Upper lobe of right lung (tissue), 1 donor: ENCODE measurements around the gene CD19. TPM values are rescaled to one million over a fixed set of nuclear protein-coding genes. Genes with fewer than 3 reads are reported as not detected.
"Not testable (repeated sequence)": the region's sequence is repeated elsewhere in the genome, so short reads cannot be mapped to it uniquely, and the experiment has no call there.

Experiments
- ATAC-seq: fragments of 200-7000 bp; cut with Tn5 transposase; one replicate; pipeline ENCODE4 v1.9.1; 2020; ENCODE audit warnings: mild to moderate bottlenecking, moderate library complexity
- DNase-seq: peaks from one replicate; pipeline ENCODE4 v3.0.0-alpha.2; 2020
- H3K27ac ChIP-seq: fragments of 200-600 bp; one replicate; pipeline ENCODE4 v1.8.0; 2022
- H3K27me3 ChIP-seq: fragments of 200-600 bp; one replicate; pipeline ENCODE4 v1.8.0; 2022; ENCODE audit warnings: mild to moderate bottlenecking
- H3K36me3 ChIP-seq: fragments of 200-600 bp; one replicate; pipeline ENCODE4 v1.8.0; 2022
- H3K4me1 ChIP-seq: fragments of 200-600 bp; one replicate; pipeline ENCODE4 v1.8.0; 2022
- H3K4me3 ChIP-seq: fragments of 200-600 bp; one replicate; pipeline ENCODE4 v1.8.0; 2022; ENCODE audit warnings: mild to moderate bottlenecking
- H3K9me3 ChIP-seq: fragments of 200-600 bp; one replicate; pipeline ENCODE4 v1.8.0; 2022
- intact Hi-C: fragments of 100-400 bp; cut with DNase I; formaldehyde crosslinking; loops from one replicate; pipeline ENCODE4 v1.11.0; 2022
- total RNA-seq: library from RNA; stranded (reverse); fragmentation: NEBNext Ultra II Directional; extraction: Animal tissue kit (Norgen Biotek cat#: 25700); gene quantifications from one replicate; pipeline ENCODE4 v1.2.1, GENCODE V29; 2021
- TF ChIP-seq, protein P1 (sequence below): fragments of 200-600 bp; IDR thresholded peaks from one replicate; pipeline ENCODE4 v1.8.0; 2022; ENCODE audit warnings: antibody characterized with exemption
- donor health status: DM: no; HTN: yes; CAD: no; lungs with severe emphysema.

CD19 gene
- total RNA-seq, 1 donor from 2014 or later = not detected

DNA sequence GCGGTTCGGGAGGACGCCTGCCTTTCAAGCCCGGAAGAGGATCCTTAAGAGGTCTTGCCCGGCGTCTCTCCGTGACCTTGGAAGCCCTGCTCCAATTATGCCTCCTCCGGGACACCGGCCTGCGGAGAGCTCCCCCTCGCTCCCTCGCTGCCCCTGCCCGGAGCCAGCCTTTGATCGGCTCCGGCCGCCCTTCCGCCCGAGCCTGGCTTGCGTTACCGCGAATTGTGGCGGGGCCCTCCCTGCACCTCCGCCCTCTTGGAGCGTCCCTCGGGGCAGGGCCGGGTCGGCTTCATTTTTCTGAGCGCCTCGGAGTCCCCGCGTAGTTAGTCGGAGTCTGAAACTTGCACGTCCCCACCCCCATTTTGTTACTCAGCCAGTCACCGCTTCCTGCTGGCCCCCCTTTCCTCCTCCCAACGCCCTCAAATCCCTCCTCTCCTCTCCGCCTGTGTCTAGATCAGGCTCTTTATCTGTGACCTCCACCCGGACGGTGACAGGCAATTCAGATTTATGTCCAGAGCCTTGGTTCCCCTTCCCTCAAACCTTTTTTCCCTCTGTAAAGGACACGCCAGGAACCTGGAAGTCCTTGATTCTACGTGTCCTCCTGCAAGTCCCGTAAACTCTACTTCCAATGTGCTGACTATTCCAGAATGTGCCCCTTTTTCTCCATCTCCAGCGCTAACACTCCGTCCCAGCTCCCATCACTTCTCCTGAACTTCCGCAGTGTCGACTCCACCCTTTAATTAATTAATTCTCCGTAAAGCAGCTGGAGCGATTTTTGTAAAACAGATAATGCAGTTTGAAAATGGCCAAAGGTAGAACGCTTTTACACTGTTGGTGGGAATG lies 6.2 kb upstream of the CD19 start:
- Histone ChIP-seq H3K4me1 (peaks cover 7% of the 10 kb centered on the region), H3K4me3 (peak overlapping the region; percentile 68), H3K36me3 (no peaks in the 10 kb centered on the region), H3K9me3 (no peaks in the 10 kb centered on the region), H3K27me3 (no peaks in the 10 kb centered on the region), H3K27ac (peak overlapping the region; percentile 96)
- intact Hi-C loops = loop anchor here (10.0 kb wide), 1 partner anchor 51 kb away; the partner anchor contains the start of gene ATP2A1
- DNase-seq = no peak
- TF ChIP-seq, protein P1, sequence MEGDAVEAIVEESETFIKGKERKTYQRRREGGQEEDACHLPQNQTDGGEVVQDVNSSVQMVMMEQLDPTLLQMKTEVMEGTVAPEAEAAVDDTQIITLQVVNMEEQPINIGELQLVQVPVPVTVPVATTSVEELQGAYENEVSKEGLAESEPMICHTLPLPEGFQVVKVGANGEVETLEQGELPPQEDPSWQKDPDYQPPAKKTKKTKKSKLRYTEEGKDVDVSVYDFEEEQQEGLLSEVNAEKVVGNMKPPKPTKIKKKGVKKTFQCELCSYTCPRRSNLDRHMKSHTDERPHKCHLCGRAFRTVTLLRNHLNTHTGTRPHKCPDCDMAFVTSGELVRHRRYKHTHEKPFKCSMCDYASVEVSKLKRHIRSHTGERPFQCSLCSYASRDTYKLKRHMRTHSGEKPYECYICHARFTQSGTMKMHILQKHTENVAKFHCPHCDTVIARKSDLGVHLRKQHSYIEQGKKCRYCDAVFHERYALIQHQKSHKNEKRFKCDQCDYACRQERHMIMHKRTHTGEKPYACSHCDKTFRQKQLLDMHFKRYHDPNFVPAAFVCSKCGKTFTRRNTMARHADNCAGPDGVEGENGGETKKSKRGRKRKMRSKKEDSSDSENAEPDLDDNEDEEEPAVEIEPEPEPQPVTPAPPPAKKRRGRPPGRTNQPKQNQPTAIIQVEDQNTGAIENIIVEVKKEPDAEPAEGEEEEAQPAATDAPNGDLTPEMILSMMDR = no peak
- ATAC-seq = peak; percentile 47

DNA sequence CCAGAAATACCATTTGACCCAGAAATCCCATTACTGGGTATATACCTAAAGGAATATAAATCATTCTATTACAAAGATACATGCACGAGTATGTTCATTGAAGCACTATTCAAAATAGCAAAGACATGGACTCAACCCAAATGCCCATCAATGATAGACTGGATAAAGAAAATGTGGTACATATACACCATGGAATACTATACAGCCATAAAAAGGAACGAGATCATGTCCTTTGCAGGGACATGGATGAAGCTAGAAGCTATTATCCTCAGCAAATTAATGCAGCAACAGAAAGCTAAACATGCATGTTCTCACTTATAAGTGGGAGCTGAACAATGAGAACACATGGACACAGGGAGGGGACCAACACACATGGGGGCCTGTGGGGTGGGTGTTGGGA lies 5.5 kb upstream of the CD19 start:
- not testable (repeated sequence) for H3K4me1 ChIP-seq, H3K27me3 ChIP-seq, H3K9me3 ChIP-seq, ATAC-seq, H3K36me3 ChIP-seq, DNase-seq
- intact Hi-C loops = loop anchor here (10.0 kb wide), 1 partner anchor 51 kb away; the partner anchor contains the start of gene ATP2A1
- peak overlapping the region; percentile 68 for H3K4me3 ChIP-seq
- H3K27ac ChIP-seq = peak overlapping the region; percentile 96

DNA sequence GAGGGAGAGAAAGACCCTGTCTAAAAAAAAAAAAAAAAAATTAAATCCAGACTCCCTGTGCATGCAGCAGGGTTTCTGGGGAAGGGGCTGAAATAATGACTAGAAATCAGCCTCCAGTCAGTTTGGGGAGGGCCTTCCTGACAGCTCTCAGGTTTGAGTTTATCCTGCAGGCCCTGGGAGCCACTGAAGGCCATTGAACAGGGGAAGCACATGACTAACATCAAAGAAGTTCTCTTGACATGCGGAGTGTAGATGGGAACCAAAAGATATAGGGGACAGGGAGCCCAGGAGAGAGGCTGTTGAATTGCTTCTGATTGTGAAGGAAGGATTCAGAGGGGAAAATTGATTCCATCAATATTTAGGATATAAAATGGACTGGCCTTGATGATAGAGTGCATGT lies 4.0 kb upstream of the CD19 start:
- intact Hi-C loops = loop anchor here (10.0 kb wide), 1 partner anchor 53 kb away; the partner anchor contains the start of gene ATP2A1
- no peaks in the 10 kb centered on the region for H3K9me3 ChIP-seq
- no peak overlapping the region for H3K4me3 ChIP-seq
- H3K36me3 ChIP-seq = no peaks in the 10 kb centered on the region
- no peak for ATAC-seq
- H3K27ac ChIP-seq = no peak overlapping the region
- H3K4me1 ChIP-seq = peaks cover 7% of the 10 kb centered on the region
- no peak for DNase-seq
- TF ChIP-seq, protein P1 = no peak
- no peaks in the 10 kb centered on the region for H3K27me3 ChIP-seq

DNA sequence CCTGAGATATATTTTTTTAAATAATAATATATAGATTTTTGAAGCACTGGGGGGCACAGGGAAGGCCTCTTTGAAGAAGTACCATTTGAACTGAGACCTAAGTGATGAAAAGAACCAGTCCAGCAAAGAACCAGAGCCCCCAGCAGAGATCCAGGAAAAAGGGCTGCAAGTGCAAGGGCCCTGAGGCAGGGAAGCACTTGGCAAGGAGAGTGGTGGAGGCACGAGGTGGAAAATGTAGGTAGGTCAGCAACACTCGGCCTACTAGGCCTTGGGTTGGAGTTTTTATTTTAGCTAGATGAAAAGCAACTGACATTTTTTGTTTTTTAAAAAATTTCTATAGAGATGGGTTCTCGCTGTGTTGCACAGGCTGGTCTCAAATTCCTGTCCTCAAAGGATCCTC lies 1.6 kb upstream of the CD19 start:
- Histone ChIP-seq H3K4me1 (no peaks in the 10 kb centered on the region), H3K4me3 (no peak overlapping the region), H3K9me3 (no peaks in the 10 kb centered on the region), H3K27ac (no peak overlapping the region), H3K36me3 (no peaks in the 10 kb centered on the region), H3K27me3 (no peaks in the 10 kb centered on the region)
- intact Hi-C loops = no loop called here
- TF ChIP-seq, protein P1 = no peak
- DNase-seq (no peak), ATAC-seq (no peak)

DNA sequence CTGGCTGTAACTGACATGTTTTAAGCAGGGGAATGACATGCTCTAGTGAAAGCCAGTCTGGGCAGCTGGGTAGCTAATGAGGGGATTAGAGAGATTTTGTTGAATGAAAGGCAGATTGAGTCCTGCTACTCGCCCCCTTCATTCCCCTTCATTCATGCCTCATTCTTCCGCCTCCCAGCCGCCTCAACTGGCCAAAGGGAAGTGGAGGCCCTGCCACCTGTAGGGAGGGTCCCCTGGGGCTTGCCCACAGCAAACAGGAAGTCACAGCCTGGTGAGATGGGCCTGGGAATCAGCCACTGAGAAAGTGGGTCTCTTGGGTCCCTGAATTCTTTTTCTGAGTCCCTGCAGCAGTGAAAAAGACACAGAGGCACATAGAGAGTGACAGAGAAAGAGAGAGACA lies 1.1 kb upstream of the CD19 start:
- no peak for ATAC-seq
- no peak overlapping the region for H3K4me3 ChIP-seq

More for the DNA sequence above, 1.1 kb upstream of the CD19 start:
- Histone ChIP-seq H3K4me1 (no peaks in the 10 kb centered on the region), H3K27me3 (no peaks in the 10 kb centered on the region), H3K27ac (no peak overlapping the region), H3K9me3 (no peaks in the 10 kb centered on the region), H3K36me3 (no peaks in the 10 kb centered on the region)
- no peak for DNase-seq
- intact Hi-C loops = no loop called here
- TF ChIP-seq, protein P1 = no peak
